MV-4-11 (cell line): ENCODE measurements around the gene ABAT.
"Not testable (repeated sequence)": the region's sequence is repeated elsewhere in the genome, so short reads cannot be mapped to it uniquely, and the experiment has no call there.

ENCODE experiments used
- DNase-seq: peaks from one replicate; lab custom pipeline; 2025; lab: John Stamatoyannopoulos, UW

Gene ABAT

GRCh38 chr16:8682551-8683259, 8.3 kb downstream of the ABAT start:
- DNase-seq, result no peak

- DNase-seq, result no peak
Measured at GRCh38 chr16:8683640-8684039, 9.2 kb downstream of the ABAT start.

GRCh38 chr16:8685617-8686016, 11.2 kb downstream of the ABAT start:
- no peak for DNase-seq

- DNase-seq, result no peak
Measured at GRCh38 chr16:8686031-8686621, 11.7 kb downstream of the ABAT start.

- no peak for DNase-seq
Measured at GRCh38 chr16:8686879-8687278, 12.5 kb downstream of the ABAT start.

GRCh38 chr16:8689686-8690085, 15.3 kb downstream of the ABAT start:
- DNase-seq, result no peak

- DNase-seq, result no peak
Measured at GRCh38 chr16:8691728-8692127, 17.3 kb downstream of the ABAT start.

GRCh38 chr16:8694795-8695728, 20.6 kb downstream of the ABAT start:
- DNase-seq, result no peak

- no peak for DNase-seq
Measured at GRCh38 chr16:8696880-8697279, 22.5 kb downstream of the ABAT start.

- DNase-seq, result no peak
Measured at GRCh38 chr16:8697965-8698364, 23.5 kb downstream of the ABAT start.

GRCh38 chr16:8703693-8704092, 29.3 kb downstream of the ABAT start:
- DNase-seq, result no peak

- DNase-seq, result no peak
Measured at GRCh38 chr16:8704098-8704497, 29.7 kb downstream of the ABAT start.

GRCh38 chr16:8705100-8705822, 30.8 kb downstream of the ABAT start:
- not testable (repeated sequence) for DNase-seq

- no peak for DNase-seq
Measured at GRCh38 chr16:8708536-8708935, 34.1 kb downstream of the ABAT start.

- no peak for DNase-seq
Measured at GRCh38 chr16:8712589-8713361, 38.4 kb downstream of the ABAT start.

GRCh38 chr16:8713635-8714172, 39.3 kb downstream of the ABAT start:
- no peak for DNase-seq

- no peak for DNase-seq
Measured at GRCh38 chr16:8714174-8714573, 39.8 kb downstream of the ABAT start.

GRCh38 chr16:8714807-8715206, 40.4 kb downstream of the ABAT start:
- no peak for DNase-seq

- no peak for DNase-seq
Measured at GRCh38 chr16:8716052-8716451, 41.6 kb downstream of the ABAT start.

GRCh38 chr16:8716592-8716991, 42.2 kb downstream of the ABAT start:
- no peak for DNase-seq

- DNase-seq, result no peak
Measured at GRCh38 chr16:8717469-8717868, 43.1 kb downstream of the ABAT start.
